B cell (primary cell): ENCODE results near the gene GATA5. TPM values are rescaled to one million over a fixed set of nuclear protein-coding genes. Genes with fewer than 3 reads are reported as not detected.

ENCODE experiments used
- ATAC-seq: fragments of 200-7000 bp; cut with Tn5 transposase; one replicate; pipeline ENCODE4 v1.10.0; 2021; ENCODE audit warnings: low read depth, mild to moderate bottlenecking, moderate number of reproducible peaks, moderate library complexity
- CTCF ChIA-PET: fragments of 350-600 bp; sonication (Branson Sonifier 250); formaldehyde crosslinking; loops from one replicate; lab custom pipeline; 2021; ENCODE audit warnings: antibody characterized with exemption, inconsistent platforms; lab: Charles Lee
- POLR2A ChIA-PET: fragments of 350-600 bp; sonication (Branson Sonifier 250); formaldehyde crosslinking; loops from one replicate; lab custom pipeline; 2021; ENCODE audit warnings: antibody characterized with exemption; lab: Charles Lee
- DNase-seq: peaks from one replicate; pipeline ENCODE4 v3.0.0; 2013
- H2AFZ ChIP-seq: 2 replicates; pipeline ENCODE4 v1.6.1; 2012; ENCODE audit warnings: mild to moderate bottlenecking, low read depth, low read length; ENCODE audit not compliant: insufficient read depth, poor library complexity, severe bottlenecking
- H3K27ac ChIP-seq, 2 donors: 1 replicate in 1 of 2; 2 replicates in 1 of 2; pipeline ENCODE4 v1.5.1; 2012 to 2013; ENCODE audit warnings: low read length in 2 of 2, mild to moderate bottlenecking in 2 of 2, moderate library complexity in 1 of 2
- H3K27me3 ChIP-seq, 4 experiments: fragments of 200-600 bp in 1 of 4; sonication (generic) in 1 of 4; replicated peaks in 1 of 4; 1 replicate in 2 of 4; 2 replicates in 2 of 4; pipeline versions ENCODE4 v1.6.1 to v1.7.0; 2013 to 2016; ENCODE audit warnings: low read length in 3 of 4, mild to moderate bottlenecking in 2 of 4, mixed read lengths in 1 of 4, moderate library complexity in 1 of 4; ENCODE audit not compliant: insufficient read depth in 4 of 4, control insufficient read depth in 3 of 4; ENCODE audit errors: control extremely low read depth in 1 of 4
- H3K36me3 ChIP-seq, 2 experiments: replicated peaks in 1 of 2; 1 replicate in 1 of 2; 2 replicates in 1 of 2; pipeline versions ENCODE4 v1.6.1 to v1.7.1; 2013; ENCODE audit warnings: low read length in 1 of 2; ENCODE audit not compliant: insufficient read depth in 2 of 2, control insufficient read depth in 1 of 2; ENCODE audit errors: control extremely low read depth in 1 of 2, extremely low read depth in 1 of 2
- H3K4me1 ChIP-seq, 2 donors: fragments of 200-600 bp in 1 of 2; sonication (generic) in 1 of 2; 1 replicate in 1 of 2; 2 replicates in 1 of 2; pipeline versions ENCODE4 v1.5.1 to v1.6.1; 2013 to 2017; ENCODE audit warnings: low read length in 2 of 2; ENCODE audit not compliant: control insufficient read depth in 2 of 2, insufficient read depth in 2 of 2
- H3K4me2 ChIP-seq: replicated peaks from 2 replicates; pipeline ENCODE3; 2012; ENCODE audit warnings: mild to moderate bottlenecking, low read depth, low read length; ENCODE audit not compliant: poor library complexity, severe bottlenecking
- H3K4me3 ChIP-seq, 5 experiments: fragments of 200-600 bp in 1 of 5; sonication (generic) in 1 of 5; 1 replicate in 3 of 5; 2 replicates in 2 of 5; pipeline versions ENCODE4 v1.5.1 to v1.7.0; 2011 to 2016; ENCODE audit warnings: low read length in 4 of 5, mild to moderate bottlenecking in 4 of 5, low read depth in 2 of 5, control low read depth in 1 of 5, moderate library complexity in 1 of 5; ENCODE audit not compliant: insufficient read depth in 1 of 5; ENCODE audit errors: control extremely low read depth in 1 of 5, extremely low read depth in 1 of 5
- H3K79me2 ChIP-seq: fragments of 200-600 bp; sonication (generic); one replicate; pipeline ENCODE4 v1.6.0; 2016; ENCODE audit warnings: low read length; ENCODE audit not compliant: control insufficient read depth, insufficient read depth
- H3K9ac ChIP-seq: fragments of 200-600 bp; sonication (generic); 2 replicates; pipeline ENCODE4 v1.6.1; 2017; ENCODE audit warnings: mild to moderate bottlenecking, low read length, moderate library complexity
- H3K9me3 ChIP-seq, 3 donors: one replicate each; pipeline versions ENCODE4 v1.6.1 to v1.7.1; 2013; ENCODE audit warnings: low read length in 2 of 3; ENCODE audit not compliant: control insufficient read depth in 2 of 3, insufficient read depth in 1 of 3; ENCODE audit errors: control extremely low read depth in 1 of 3
- H4K20me1 ChIP-seq: 2 replicates; pipeline ENCODE4 v1.6.0; 2012; ENCODE audit warnings: mild to moderate bottlenecking, low read length; ENCODE audit not compliant: insufficient read depth, control insufficient read depth, poor library complexity, severe bottlenecking
- H3K27ac Mint-ChIP-seq: one replicate; pipeline ENCODE4 v1.8.0; 2021; ENCODE audit warnings: mixed read lengths
- H3K27me3 Mint-ChIP-seq: one replicate; pipeline ENCODE4 v1.8.0; 2021; ENCODE audit warnings: mixed read lengths
- H3K4me1 Mint-ChIP-seq: one replicate; pipeline ENCODE4 v1.8.0; 2021; ENCODE audit warnings: mixed read lengths
- H3K4me3 Mint-ChIP-seq: one replicate; pipeline ENCODE4 v1.8.0; 2021; ENCODE audit warnings: mixed read lengths
- H3K9me3 Mint-ChIP-seq: one replicate; pipeline ENCODE4 v1.8.0; 2022; ENCODE audit warnings: mixed read lengths; ENCODE audit not compliant: insufficient read depth
- EZH2 ChIP-seq: IDR thresholded peaks from 2 replicates; pipeline ENCODE4 v1.6.1; 2012; ENCODE audit warnings: borderline replicate concordance, low read depth, mild to moderate bottlenecking, moderate library complexity, low read length; ENCODE audit not compliant: insufficient read depth, poor library complexity, severe bottlenecking
- WGBS: methylation state at CpG from one replicate; pipeline ENCODE4 v1.1.5; 2013; ENCODE audit warnings: missing lambda C conversion rate; ENCODE audit not compliant: insufficient coverage; 5-methylcytosine and 5-hydroxymethylcytosine counted together
- intact Hi-C: fragments of 100-400 bp; cut with micrococcal nuclease; formaldehyde crosslinking; loops from one replicate; pipeline ENCODE4 v1.10.0; 2022
- polyA plus RNA-seq: library from polyadenylated mRNA; depleted of rRNA; stranded (reverse); fragments of >200 nt; gene quantifications from 2 replicates; pipeline ENCODE4 v1.2.3, GENCODE V29; 2012
- total RNA-seq, 2 donors: library from RNA; stranded (reverse); fragments of 120-200 nt in 1 of 2; gene quantifications; 1 replicate in 1 of 2; 2 replicates in 1 of 2; pipeline versions ENCODE4 v1.2.3 to v1.2.4, GENCODE V29; 2013 to 2022
- TF ChIP-seq, protein P1 (sequence below): fragments of 200-600 bp; IDR thresholded peaks from one replicate; pipeline ENCODE4 v1.8.0; 2022; ENCODE audit warnings: antibody characterized with exemption, mild to moderate bottlenecking

Gene GATA5
- total and polyA plus RNA-seq, 2 donors (not counting 1 experiment from before 2014, with no cell fraction given), result not detected

DNA sequence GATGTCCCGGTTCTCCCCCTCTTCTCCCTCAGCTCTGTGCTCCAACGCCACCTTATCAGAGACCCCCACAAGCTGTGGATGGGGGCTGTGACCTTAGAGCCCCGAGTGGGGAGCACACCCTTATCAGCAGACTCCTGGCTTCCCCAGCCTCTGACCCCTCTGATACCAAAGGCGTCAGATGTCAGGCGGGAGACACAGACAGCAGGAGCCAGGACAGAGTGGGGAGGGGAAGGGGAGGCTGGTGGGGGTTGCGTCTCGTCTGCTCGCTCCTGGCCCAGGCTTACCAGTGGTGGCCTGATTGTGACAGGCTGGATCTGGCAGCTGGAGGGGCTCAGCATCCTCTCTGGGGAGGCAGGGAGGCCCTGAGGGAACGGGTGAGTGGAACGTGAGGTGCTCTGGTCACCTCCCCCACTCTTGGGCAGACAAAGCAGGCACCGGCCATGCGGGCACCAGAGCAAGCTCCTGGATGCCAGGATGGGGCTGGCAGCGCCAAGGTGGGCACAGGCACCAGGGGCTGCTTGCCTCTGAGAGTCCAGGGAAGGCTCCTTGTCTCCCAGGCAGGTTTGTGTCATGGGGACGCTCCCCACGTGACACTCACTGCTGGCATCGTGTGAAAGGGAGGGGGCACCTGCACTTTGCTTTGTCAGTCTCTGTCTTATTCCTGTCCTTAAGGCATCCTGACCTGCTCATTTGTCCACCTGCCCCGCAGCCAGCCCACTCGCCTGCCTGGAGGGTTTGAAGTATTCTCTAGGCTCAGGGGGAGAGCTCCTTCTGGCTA lies 27.8 kb upstream of the GATA5 start:
- Histone ChIP-seq H2AFZ (no peak overlapping the region), H3K79me2 (no peaks in the 10 kb centered on the region), H4K20me1 (no peaks in the 10 kb centered on the region), H3K27me3 (no peaks in the 10 kb centered on the region), H3K36me3 (no peaks in the 10 kb centered on the region), H3K9ac (no peak overlapping the region), H3K4me1 (peaks cover 13 to 24% of the 10 kb centered on the region in 2 donors), H3K4me2 (no peak overlapping the region), H3K4me3 (no peak overlapping the region), H3K9me3 (peaks cover 0 to 4% (median 0%) of the 10 kb centered on the region in 3 donors), H3K27ac (no peak overlapping the region)
- DNase-seq (no peak), ATAC-seq (no peak)
- Mint-ChIP-seq H3K4me3 (no peak overlapping the region), H3K27me3 (no peaks in the 10 kb centered on the region), H3K4me1 (peaks cover 31% of the 10 kb centered on the region), H3K9me3 (peaks cover 4% of the 10 kb centered on the region), H3K27ac (peak overlapping the region; percentile 32)
- CTCF ChIA-PET, result interaction anchor here (3.2 kb wide), 1 partner anchor 114 kb away, joined by 29 read pairs; no protein-coding TSS in a partner anchor
- intact Hi-C loops, result loop anchor here (5.0 kb wide), 2 partner anchors 99 to 201 kb away; partner anchors contain the start of gene ADRM1
- TF ChIP-seq EZH2, result no peak
- TF ChIP-seq, protein P1, sequence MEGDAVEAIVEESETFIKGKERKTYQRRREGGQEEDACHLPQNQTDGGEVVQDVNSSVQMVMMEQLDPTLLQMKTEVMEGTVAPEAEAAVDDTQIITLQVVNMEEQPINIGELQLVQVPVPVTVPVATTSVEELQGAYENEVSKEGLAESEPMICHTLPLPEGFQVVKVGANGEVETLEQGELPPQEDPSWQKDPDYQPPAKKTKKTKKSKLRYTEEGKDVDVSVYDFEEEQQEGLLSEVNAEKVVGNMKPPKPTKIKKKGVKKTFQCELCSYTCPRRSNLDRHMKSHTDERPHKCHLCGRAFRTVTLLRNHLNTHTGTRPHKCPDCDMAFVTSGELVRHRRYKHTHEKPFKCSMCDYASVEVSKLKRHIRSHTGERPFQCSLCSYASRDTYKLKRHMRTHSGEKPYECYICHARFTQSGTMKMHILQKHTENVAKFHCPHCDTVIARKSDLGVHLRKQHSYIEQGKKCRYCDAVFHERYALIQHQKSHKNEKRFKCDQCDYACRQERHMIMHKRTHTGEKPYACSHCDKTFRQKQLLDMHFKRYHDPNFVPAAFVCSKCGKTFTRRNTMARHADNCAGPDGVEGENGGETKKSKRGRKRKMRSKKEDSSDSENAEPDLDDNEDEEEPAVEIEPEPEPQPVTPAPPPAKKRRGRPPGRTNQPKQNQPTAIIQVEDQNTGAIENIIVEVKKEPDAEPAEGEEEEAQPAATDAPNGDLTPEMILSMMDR, result no peak
- POLR2A ChIA-PET, result no interaction called here
- 81% methylated on average over 13 of the region's 18 CpGs for WGBS
